ENCODE data around the gene SEMA5B. TPM values are rescaled to one million over a fixed set of nuclear protein-coding genes. Genes with fewer than 3 reads are reported as not detected.

Gene SEMA5B
- total and polyA plus RNA-seq, 8 donors: 0.52 to 11.0 (median 1.3) TPM

GRCh38 chr3:123036352-123037014, 8.9 kb upstream of the SEMA5B start:
- Histone ChIP-seq H3K27me3 (no peaks in the 10 kb centered on the region), H3K4me3 (no peak overlapping the region), H3K27ac (no peak overlapping the region), H3K36me3 (no peaks in the 10 kb centered on the region), H3K4me1 (no peaks in the 10 kb centered on the region), H3K9me3 (no peaks in the 10 kb centered on the region)
- intact Hi-C loops (cut with DNase I): no loop called here
- ATAC-seq (peak in 2 of 4 donors; percentile 29 to 60), DNase-seq (no peak), FAIRE-seq (no peak)
- 56 to 67% methylated on average over 8 of the region's 8 CpGs for WGBS, 2 donors
- no peak for TF ChIP-seq CTCF (IDR thresholded peaks at IDR 0.05)

GRCh38 chr3:123034996-123035395, 7.4 kb upstream of the SEMA5B start:
- H3K4me1 ChIP-seq: no peaks in the 10 kb centered on the region
- 85 to 88% methylated on average over 3 of the region's 3 CpGs for WGBS, 2 donors
- no peak overlapping the region for H3K4me3 ChIP-seq
- ATAC-seq: no peak
- no peak for TF ChIP-seq CTCF (IDR thresholded peaks at IDR 0.05)
- DNase-seq: no peak
- no peak overlapping the region for H3K27ac ChIP-seq
- H3K36me3 ChIP-seq: no peaks in the 10 kb centered on the region
- intact Hi-C loops (cut with DNase I): no loop called here
- no peaks in the 10 kb centered on the region for H3K27me3 ChIP-seq
- H3K9me3 ChIP-seq: no peaks in the 10 kb centered on the region
- FAIRE-seq: no peak

GRCh38 chr3:123034120-123034519, 6.6 kb upstream of the SEMA5B start:
- no peaks in the 10 kb centered on the region for H3K4me1 ChIP-seq
- H3K4me3 ChIP-seq: no peak overlapping the region
- intact Hi-C loops (cut with DNase I): no loop called here
- DNase-seq (no peak), ATAC-seq (no peak), FAIRE-seq (no peak)
- H3K27me3 ChIP-seq: no peaks in the 10 kb centered on the region
- no peaks in the 10 kb centered on the region for H3K9me3 ChIP-seq
- H3K27ac ChIP-seq: no peak overlapping the region
- WGBS, 2 donors: 78 to 88% methylated on average over 5 of the region's 5 CpGs
- H3K36me3 ChIP-seq: no peaks in the 10 kb centered on the region
- TF ChIP-seq CTCF (IDR thresholded peaks at IDR 0.05): no peak

DNA sequence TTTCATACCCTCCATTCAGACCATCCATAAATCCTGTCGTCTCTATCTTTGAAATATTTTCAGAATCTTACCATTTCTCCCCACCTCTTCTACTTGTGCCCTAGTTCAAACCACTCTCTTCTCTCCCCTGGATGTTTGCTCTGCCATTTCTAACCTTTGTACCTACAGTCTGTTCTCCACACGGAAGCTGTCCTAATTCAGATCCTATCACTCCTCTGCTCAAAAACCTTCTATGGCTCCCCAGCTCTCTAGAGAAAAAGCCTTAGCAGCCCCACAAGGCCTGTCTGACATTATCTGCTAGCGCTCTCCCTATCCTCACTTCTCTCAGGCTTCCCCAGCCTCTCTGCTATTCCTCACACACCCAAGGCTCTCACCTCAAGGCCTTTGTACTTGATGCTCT, 4.5 kb upstream of the SEMA5B start:
- no peak overlapping the region for H3K4me3 ChIP-seq
- ATAC-seq (no peak), FAIRE-seq (no peak), DNase-seq (no peak)
- H3K27me3 ChIP-seq: no peaks in the 10 kb centered on the region
- 54 to 66% methylated on average over 3 of the region's 3 CpGs for WGBS, 2 donors
- H3K36me3 ChIP-seq: no peaks in the 10 kb centered on the region
- H3K27ac ChIP-seq: no peak overlapping the region
- intact Hi-C loops (cut with DNase I): no loop called here
- H3K4me1 ChIP-seq: peaks cover 6 to 7% (median 6%) of the 10 kb centered on the region in 3 donors
- H3K9me3 ChIP-seq: no peaks in the 10 kb centered on the region
- no peak for TF ChIP-seq CTCF (IDR thresholded peaks at IDR 0.05)

- TF ChIP-seq CTCF (IDR thresholded peaks at IDR 0.05): no peak
- H3K9me3 ChIP-seq: no peaks in the 10 kb centered on the region
- peaks cover 6 to 14% (median 10%) of the 10 kb centered on the region in 3 donors for H3K4me1 ChIP-seq
- H3K4me3 ChIP-seq: no peak overlapping the region
- no peak for FAIRE-seq
- DNase-seq: no peak
- H3K36me3 ChIP-seq: no peaks in the 10 kb centered on the region
- peaks cover 0 to 4% (median 0%) of the 10 kb centered on the region in 4 donors for H3K27me3 ChIP-seq
- WGBS, 2 donors: 85 to 88% methylated on average over 4 of the region's 4 CpGs
- no peak for ATAC-seq
- no peak overlapping the region for H3K27ac ChIP-seq
- intact Hi-C loops (cut with DNase I): no loop called here
These were observed 3.5 kb upstream of the SEMA5B start for GRCh38 chr3:123031051-123031450.
